GM18526 (cell line): ENCODE results near the gene UQCR11.

Experiments used
- POLR2A ChIP-seq: IDR thresholded peaks from 3 replicates; pipeline ENCODE4 v1.6.1; 2011; ENCODE audit not compliant: insufficient read length; ENCODE audit errors: extremely low read depth

Gene UQCR11

GRCh38 chr19:1605236-1606137, at the start of gene UQCR11:
TSS of gene UQCR11 (minus strand) at chr19:1605462. CDS start at chr19:1605409, 53 bp downstream.
- TF ChIP-seq POLR2A = peak; percentile 39

- no peak for TF ChIP-seq POLR2A
Measured at GRCh38 chr19:1654178-1654792, 49.0 kb upstream of the UQCR11 start.

GRCh38 chr19:1653300-1653628, 48.0 kb upstream of the UQCR11 start:
- TF ChIP-seq POLR2A = peak; percentile 11

GRCh38 chr19:1652471-1653299, 47.4 kb upstream of the UQCR11 start, which contains the start of gene TCF3:
TSS of gene TCF3 (minus strand) at chr19:1652615. CDS start at chr19:1650248, 2,367 bp downstream.
- TF ChIP-seq POLR2A = peak; percentile 51

GRCh38 chr19:1651568-1652291, 46.5 kb upstream of the UQCR11 start:
- peak; percentile 6 for TF ChIP-seq POLR2A

GRCh38 chr19:1650650-1651567, 45.6 kb upstream of the UQCR11 start:
- peak; percentile 50 for TF ChIP-seq POLR2A

- no peak for TF ChIP-seq POLR2A
Measured at GRCh38 chr19:1649706-1650649, 44.7 kb upstream of the UQCR11 start.

GRCh38 chr19:1648920-1649541, 43.8 kb upstream of the UQCR11 start:
- TF ChIP-seq POLR2A = peak; percentile 33

- no peak for TF ChIP-seq POLR2A
Measured at GRCh38 chr19:1648459-1648849, 43.2 kb upstream of the UQCR11 start.

GRCh38 chr19:1647501-1648458, 42.5 kb upstream of the UQCR11 start:
- TF ChIP-seq POLR2A = peak; percentile 24

GRCh38 chr19:1646659-1647453, 41.6 kb upstream of the UQCR11 start:
- no peak for TF ChIP-seq POLR2A

- TF ChIP-seq POLR2A = no peak
Measured at GRCh38 chr19:1646149-1646548, 40.9 kb upstream of the UQCR11 start.
